Stimulated activated CD8-positive, alpha-beta memory T cell treated with anti-CD3 and anti-CD28 coated beads, Interleukin-4, amount 100 ng/mL, for 48 hours (primary cell): Measurements from ENCODE around the gene PARVA.
"Not testable (repeated sequence)": the region's sequence is repeated elsewhere in the genome, so short reads cannot be mapped to it uniquely, and the experiment has no call there.

Source experiments
- DNase-seq: peaks from one replicate; pipeline ENCODE4 v3.0.0-alpha.2; 2020

Gene PARVA

DNA sequence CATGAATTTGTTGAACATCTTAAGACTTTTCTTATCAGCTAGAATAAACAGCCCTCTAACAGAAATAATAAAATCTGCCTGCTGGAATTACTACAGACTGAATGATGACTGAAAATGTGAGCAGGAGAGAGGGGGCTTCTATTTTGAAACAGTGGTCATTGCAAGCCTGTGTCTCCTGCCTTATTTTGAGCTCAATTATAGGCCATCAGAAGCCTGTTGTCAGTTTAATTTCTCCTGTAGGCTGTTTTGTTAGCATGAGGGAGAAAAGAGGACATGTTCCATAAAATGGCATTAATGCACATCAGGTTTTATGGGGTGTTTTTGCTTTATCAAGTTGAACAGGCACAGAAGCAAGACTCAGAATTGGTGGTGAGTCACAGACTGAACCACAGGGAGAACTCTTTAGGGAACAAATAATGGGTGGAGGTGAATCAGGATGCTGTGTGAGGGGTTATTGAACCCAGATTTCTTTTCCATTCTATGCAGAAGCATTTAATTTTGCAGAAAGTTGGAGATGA, 129.1 kb downstream of the PARVA start:
- no peak for DNase-seq

- no peak for DNase-seq
Observed at GRCh38 chr11:12507391-12507790, 130.0 kb downstream of the PARVA start.

- DNase-seq: no peak
Observed at GRCh38 chr11:12508151-12508751, 130.9 kb downstream of the PARVA start.

GRCh38 chr11:12509371-12509770, 132.0 kb downstream of the PARVA start:
- no peak for DNase-seq

- DNase-seq: no peak
Observed at GRCh38 chr11:12512132-12512531, 134.8 kb downstream of the PARVA start.

DNA sequence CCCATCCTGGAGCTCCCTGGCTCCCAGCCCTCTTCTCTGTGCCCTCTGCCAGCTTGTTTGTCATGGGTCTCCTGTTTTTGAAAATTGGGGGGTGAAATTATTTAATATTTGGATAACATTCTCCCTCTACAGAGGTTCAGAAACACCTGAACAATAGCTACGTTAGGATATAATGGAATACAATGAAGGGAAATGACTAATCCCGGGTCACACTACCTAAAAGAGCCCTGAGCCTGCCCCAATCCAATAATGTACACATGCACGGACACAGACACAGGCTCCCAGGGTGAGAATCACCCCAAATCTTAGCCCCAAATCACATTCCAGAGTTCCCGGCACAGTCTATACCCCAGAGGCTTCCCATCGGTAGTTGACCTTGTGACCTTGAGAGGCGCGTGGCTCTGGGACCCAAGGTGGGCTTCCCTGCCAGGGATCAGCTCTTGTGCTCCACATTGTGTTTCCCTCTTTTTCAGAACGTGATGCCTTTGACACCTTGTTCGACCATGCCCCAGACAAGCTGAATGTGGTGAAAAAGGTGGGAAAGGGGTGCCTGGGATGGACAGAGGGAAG, 135.5 kb downstream of the PARVA start:
- no peak for DNase-seq

GRCh38 chr11:12516387-12517105, 139.2 kb downstream of the PARVA start:
- DNase-seq: no peak

GRCh38 chr11:12517306-12517705, 139.9 kb downstream of the PARVA start:
- no peak for DNase-seq

- no peak for DNase-seq
Observed at GRCh38 chr11:12517741-12518140, 140.4 kb downstream of the PARVA start.

DNA sequence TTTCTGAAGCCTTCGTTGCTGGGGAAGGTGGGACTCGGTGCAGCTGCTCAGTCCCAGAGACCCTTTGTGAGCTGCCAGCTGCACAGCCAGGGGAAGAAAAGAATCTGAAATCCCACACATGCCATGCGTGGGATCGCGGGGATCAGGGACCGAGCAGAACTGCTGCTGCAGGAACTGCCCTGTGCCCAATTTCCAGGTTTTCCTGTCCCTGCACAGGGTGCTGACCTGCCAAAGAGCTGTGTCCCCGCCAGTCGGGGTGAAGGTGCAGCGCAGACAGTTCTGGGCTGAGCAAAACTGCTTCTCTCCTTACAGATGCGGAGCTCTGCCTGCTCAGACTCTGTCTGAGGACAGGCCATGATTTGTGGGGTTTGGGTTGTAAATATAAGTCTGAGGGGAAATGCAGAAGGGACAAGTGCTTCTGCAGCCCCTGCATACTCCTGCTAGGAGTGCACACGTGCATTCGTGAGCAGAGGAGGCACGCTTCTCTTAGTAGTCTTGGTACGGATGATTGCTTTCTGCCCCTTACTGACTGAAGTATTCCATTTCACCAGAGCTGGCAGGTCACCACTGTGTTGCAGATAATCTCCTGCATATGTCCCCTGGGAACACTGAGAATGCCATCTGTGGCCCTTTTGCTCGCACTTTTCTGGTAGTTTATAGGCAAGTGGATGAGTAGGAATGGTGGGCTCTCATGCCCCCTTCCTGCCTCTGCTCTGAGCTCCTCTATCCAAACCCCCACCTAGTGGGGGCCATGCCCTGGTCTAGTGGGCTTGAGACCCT, 141.4 kb downstream of the PARVA start:
- DNase-seq: no peak

GRCh38 chr11:12520054-12520453, 142.7 kb downstream of the PARVA start:
- no peak for DNase-seq

GRCh38 chr11:12520576-12520975, 143.2 kb downstream of the PARVA start:
- DNase-seq: not testable (repeated sequence)

DNA sequence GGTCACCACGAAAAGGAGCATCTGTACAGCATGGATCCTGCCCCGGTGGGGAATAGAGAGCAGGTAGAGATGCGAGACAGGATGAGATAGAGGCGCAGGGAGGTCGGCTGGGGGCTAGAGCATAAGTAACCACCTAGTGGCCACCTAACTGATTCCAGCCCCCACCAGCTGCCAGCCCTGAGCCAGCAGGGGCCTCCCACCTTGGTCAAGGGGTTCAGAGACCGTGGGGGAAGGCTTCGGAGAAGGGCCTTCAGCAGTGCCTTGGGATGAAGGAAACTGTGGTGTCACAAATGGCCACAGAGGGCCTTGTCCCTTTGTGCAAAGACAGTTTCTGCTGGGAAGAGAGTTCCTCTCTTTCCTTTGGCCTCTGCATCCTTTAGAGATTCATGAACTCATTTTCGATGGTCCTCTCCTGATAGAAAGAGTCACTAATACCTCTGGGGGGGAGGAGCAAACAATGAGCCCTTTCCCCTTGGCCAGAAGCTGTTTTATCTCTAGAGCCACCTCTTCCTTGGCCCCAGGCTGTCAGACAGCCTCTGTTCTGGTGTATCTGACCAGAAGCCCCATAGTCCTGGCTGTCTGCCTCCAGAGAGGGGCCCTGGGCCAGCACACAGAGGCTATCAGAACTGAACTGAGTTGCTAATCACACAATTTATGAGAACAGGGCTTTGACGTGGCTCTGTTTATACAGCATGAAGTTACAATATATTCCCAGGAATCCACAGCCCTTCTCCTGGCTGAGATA, 146.0 kb downstream of the PARVA start:
- DNase-seq: no peak

DNA sequence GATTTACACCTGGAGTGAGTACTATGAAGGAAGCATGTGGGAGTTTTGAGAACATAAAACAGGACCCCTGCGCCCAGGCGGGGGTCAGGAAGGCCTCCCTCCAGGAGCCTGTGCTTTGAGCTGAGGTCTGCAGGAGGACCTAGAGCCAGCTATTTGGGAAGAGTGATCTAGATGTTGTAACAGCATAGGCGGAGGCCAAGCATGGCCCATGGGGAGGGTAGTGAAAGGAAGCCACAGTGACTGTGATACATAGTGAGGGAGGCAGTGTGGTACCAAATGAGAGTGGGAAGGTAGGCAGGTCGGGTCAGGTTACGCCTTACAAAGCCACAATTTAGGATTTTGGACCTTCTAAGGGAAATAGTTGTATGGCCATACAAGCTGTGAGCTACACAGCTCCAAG, 147.5 kb downstream of the PARVA start:
- DNase-seq: no peak

DNA sequence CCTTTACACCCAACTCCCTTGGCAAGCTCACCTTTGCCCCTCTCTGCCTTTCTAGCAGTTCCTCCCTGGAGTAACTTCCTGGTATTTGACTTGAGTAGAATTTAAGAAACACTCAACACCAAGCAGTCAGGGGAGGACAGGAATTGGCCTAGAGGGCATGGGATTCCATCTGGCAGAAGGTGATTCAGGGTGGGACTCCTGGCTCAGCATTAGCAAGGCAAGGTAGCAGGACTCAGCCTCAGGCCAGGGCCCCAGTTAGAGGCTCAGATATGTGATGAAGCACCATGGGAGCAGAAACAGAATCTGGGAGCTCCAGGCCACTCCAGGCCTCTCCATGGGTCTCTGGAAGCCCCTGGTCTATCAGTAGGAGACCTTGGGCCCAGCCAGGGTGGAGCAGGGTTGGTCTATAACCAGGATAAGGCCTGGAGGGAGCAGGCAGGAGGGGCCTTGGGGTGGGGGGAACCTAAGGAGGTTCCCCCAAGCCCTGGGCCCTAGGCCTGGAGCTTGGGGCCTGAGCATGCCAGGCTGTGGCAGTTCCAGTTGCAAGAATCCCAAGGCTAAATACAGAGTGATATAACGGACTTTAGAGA, 148.2 kb downstream of the PARVA start:
- DNase-seq: no peak

GRCh38 chr11:12526789-12527188, 149.4 kb downstream of the PARVA start:
- DNase-seq: no peak

- no peak for DNase-seq
Observed at GRCh38 chr11:12528487-12528886, 151.1 kb downstream of the PARVA start.

GRCh38 chr11:12529041-12529440, 151.7 kb downstream of the PARVA start:
- no peak for DNase-seq

DNA sequence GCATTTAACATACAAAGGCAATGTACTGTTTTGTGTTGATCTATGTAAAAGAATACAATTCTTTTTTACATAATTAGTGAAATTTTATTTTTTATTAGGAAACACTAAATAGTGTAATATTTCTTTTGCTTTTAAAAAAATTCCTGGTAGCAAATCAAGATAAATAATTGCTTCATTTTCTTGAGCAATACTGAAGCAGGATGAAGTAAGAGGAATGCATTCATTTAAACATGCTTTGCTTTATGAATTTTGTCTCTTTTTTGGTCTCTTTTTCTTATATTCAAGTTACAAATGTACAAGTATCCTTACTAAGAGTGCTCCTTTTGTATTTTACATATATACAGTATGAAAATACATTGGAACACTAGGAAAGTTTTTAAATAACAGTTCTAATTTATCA, 152.4 kb downstream of the PARVA start:
- DNase-seq: no peak

DNA sequence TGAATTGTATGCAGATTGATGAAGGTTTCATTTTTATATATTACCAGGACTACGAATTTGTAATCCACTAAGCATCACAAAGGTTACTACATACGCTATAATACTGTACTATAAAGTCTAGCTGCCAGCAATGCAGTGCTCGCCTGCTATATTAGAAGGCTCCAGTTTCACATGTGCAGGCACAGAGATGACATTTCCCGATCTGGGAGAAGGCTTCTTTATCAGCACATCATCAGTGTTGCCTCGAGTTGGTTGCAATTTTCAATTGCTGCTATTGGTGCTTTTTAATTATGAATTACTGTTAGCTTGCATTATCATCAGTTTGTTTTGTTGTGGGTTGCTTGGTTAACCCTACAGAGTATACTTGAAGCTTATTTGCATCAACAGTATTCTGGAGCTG, 153.6 kb downstream of the PARVA start:
- no peak for DNase-seq

DNA sequence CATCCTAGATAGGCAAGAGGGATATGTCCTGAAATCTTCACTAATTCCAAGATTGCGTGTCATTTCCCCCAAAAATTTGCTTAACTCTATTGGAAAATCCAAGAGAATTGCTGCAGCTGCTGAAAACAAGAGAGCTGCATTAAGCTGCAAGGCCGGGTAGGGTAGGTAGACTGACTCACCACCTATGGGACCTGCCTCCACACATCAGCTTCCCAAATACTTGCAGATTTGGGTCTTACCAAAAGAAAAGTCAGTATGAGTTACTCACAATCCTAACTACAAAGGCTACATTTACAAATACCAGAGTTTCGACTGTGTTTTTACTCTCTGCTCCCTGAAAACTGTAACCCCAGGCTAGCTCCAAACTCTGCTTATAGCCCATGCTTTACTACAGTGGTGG, 154.3 kb downstream of the PARVA start:
- no peak for DNase-seq

DNA sequence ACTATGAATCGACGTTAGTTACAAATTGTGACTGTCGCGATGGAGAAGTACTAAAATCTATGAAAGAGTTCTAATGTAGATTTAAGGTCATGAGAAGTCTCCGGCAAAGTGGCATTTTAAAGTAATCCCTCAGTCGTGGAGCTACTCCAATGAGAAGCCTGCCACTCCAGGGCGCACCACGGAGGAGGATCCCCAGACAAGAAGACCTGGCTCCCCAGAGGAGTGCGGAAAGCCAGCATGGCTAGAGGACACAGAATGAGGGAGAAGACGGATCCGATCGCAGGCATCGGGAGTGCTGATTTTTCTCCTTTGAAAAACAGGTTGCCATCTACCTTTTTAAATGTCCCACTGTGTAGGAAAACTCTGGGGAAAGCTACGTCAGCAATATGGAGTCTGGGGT, 155.2 kb downstream of the PARVA start:
- DNase-seq: no peak
